AG20443 (cell line): Measurements from ENCODE around the gene POLD2.

Experiments used
- DNase-seq: peaks from one replicate; pipeline ENCODE4 v3.0.0; 2012; ENCODE audit warnings: low spot score, mixed read lengths

The POLD2 gene

GRCh38 chr7:44064791-44065430 lies 58.4 kb downstream of the POLD2 start:
- no peak for DNase-seq
